Dermis microvascular lymphatic vessel endothelial cell (primary cell): ENCODE data around the gene SLC39A11. TPM values are rescaled to one million over a fixed set of nuclear protein-coding genes. Genes with fewer than 3 reads are reported as not detected.

ENCODE experiments used
- DNase-seq, 2 donors: peaks; one replicate each; pipeline versions ENCODE4 v3.0.0 to v3.0.0-alpha.2; 2010; ENCODE audit warnings: low read depth in 2 of 2
- total RNA-seq: library from RNA; depleted of rRNA; stranded (reverse); fragments of >200 nt; gene quantifications from 2 replicates; pipeline ENCODE4 v1.2.1, GENCODE V29; 2014

Gene SLC39A11
- total RNA-seq, 1 donor from 2014 or later: 7.2 TPM

GRCh38 chr17:72978593-72979218 lies 113.8 kb downstream of the SLC39A11 start:
- peak; percentile 3 to 43 for DNase-seq

- peak in 1 of 2 donors; percentile 11 for DNase-seq
These were observed 114.6 kb downstream of the SLC39A11 start for GRCh38 chr17:72977771-72978417.

- peak in 1 of 2 donors; percentile 68 for DNase-seq
These were observed 115.3 kb downstream of the SLC39A11 start for GRCh38 chr17:72976971-72977770.

- DNase-seq: no peak
These were observed 117.0 kb downstream of the SLC39A11 start for GRCh38 chr17:72975509-72975908.

- no peak for DNase-seq
These were observed 117.8 kb downstream of the SLC39A11 start for GRCh38 chr17:72974605-72975232.

GRCh38 chr17:72972263-72972951 lies 120.1 kb downstream of the SLC39A11 start:
- no peak for DNase-seq

GRCh38 chr17:72971226-72971880 lies 121.1 kb downstream of the SLC39A11 start:
- no peak for DNase-seq

GRCh38 chr17:72970797-72971196 lies 121.7 kb downstream of the SLC39A11 start:
- DNase-seq: no peak

- no peak for DNase-seq
These were observed 122.2 kb downstream of the SLC39A11 start for GRCh38 chr17:72970246-72970645.

- DNase-seq: no peak
These were observed 123.1 kb downstream of the SLC39A11 start for GRCh38 chr17:72969293-72969906.

GRCh38 chr17:72968798-72969197 lies 123.7 kb downstream of the SLC39A11 start:
- DNase-seq: no peak

GRCh38 chr17:72967977-72968585 lies 124.4 kb downstream of the SLC39A11 start:
- peak in 1 of 2 donors; percentile 21 for DNase-seq

GRCh38 chr17:72967277-72967970 lies 125.1 kb downstream of the SLC39A11 start:
- no peak for DNase-seq

- DNase-seq: no peak
These were observed 130.4 kb downstream of the SLC39A11 start for GRCh38 chr17:72962106-72962505.

GRCh38 chr17:72955391-72956140 lies 136.9 kb downstream of the SLC39A11 start:
- DNase-seq: no peak

GRCh38 chr17:72954579-72954978 lies 137.9 kb downstream of the SLC39A11 start:
- no peak for DNase-seq

GRCh38 chr17:72953621-72954020 lies 138.9 kb downstream of the SLC39A11 start:
- no peak for DNase-seq

- no peak for DNase-seq
These were observed 139.7 kb downstream of the SLC39A11 start for GRCh38 chr17:72952641-72953315.
